ENCODE results near the gene IQCH.

GRCh38 chr15:67224889-67225288 is 29.7 kb upstream of the IQCH start:
- TF ChIP-seq REST (IDR thresholded peaks at IDR 0.05; ENCODE audit: low read depth, low read length) (no peak), MXI1 (IDR thresholded peaks at IDR 0.05; ENCODE audit: low read depth, low read length) (no peak), CTCF (IDR thresholded peaks at IDR 0.05) (no peak), USF2 (IDR thresholded peaks at IDR 0.05; ENCODE audit: borderline replicate concordance, low read depth, low read length) (no peak), USF1 (IDR thresholded peaks at IDR 0.05; ENCODE audit: borderline replicate concordance, low read depth) (no peak), RAD21 (IDR thresholded peaks at IDR 0.05; ENCODE audit: low read length) (no peak)
